DLD1 (cell line): ENCODE results near the gene AGBL3.

Experiments
- in situ Hi-C: cut with HindIII; loops from 2 replicates; pipeline ENCODE4 v1.10.0; 2017; ENCODE audit warnings: low sequenced_read_pairs

Gene AGBL3

GRCh38 chr7:135181929-135182678, 195.8 kb downstream of the AGBL3 start:
- in situ Hi-C loops = no loop called here

GRCh38 chr7:135183478-135183877, 197.2 kb downstream of the AGBL3 start:
- in situ Hi-C loops = no loop called here

DNA sequence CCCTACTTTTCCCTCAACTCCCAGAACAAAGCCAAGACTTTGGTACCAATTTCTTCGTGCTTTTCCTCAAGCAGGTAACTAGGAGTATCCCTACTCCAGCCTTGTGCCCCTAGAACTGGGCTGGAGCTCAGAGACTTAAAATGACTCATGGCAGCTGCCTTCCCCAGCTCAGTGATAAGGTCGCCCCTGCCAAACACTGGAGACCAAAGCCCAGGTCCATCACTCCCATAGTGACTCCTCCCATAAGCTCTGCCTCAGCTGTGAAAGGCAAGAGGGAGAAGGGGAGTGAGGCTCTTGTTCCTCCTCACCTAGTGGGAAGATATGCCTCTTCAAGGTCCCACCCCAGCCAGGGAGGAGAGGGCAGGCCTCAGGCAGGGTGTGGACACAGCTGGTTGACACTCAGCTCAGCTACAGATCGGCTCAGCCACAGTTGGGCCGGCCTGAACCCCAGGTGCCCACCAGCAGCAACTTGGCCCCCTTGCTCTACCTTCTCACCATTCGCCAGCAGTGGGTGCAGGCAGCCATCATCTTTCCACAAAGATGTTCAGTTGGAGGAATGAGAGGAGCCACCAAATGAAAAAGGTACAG, 198.0 kb downstream of the AGBL3 start:
- in situ Hi-C loops = no loop called here
